Fibroblast of peridontal ligament (primary cell): ENCODE measurements around the gene CNTLN.
A peak's percentile ranks its signal among the peaks of the same experiment; 100 is the strongest.
"Not testable (repeated sequence)": the region's sequence is repeated elsewhere in the genome, so short reads cannot be mapped to it uniquely, and the experiment has no call there.

ENCODE experiments used
- DNase-seq: peaks from one replicate; pipeline ENCODE4 v3.0.0-alpha.2; 2010; ENCODE audit errors: extremely low read depth

CNTLN gene

DNA sequence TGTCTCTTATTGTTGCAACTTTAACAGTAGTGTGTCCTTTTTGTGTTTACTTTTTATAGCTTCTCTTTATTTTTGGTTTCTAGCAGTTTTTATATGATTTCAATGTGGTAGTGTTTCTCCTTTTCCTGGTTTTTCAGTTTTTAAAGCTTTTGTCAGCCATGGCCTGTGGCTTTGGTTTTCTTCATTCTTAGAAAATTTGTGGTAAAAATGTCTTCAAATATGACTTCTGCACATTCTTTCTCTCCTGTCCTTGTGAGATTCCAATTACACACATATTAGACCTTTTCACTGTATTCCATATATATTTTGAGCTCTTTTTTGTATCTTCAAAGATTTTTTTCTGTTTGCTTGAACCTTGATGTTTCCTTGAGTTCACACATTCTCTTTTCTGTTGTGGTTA lies 180.5 kb downstream of the CNTLN start:
- peak; percentile 24 for DNase-seq

DNA sequence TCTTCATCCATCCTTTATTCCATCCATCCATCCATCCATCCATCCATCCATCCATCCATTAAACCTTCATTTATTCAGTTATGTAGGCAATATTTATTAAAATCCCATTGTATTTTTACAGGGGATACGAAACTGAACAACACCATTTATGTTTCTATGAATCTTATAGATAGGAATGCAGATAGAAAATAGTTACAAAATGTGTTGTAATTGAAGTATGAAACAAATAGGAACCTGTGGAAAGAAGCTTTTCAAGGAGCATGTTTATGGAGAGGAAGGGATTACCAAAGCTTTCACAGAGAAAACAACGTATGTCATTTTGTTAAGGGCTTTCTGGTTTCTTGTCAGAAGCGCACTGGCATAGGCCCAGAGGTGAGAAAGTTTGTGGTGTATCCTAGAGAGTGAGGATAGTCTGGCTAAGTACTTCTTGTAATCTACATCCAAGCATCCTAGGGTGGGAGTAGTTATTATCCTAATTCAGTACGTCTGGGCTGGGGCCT lies 184.0 kb downstream of the CNTLN start:
- peak; percentile 3 for DNase-seq

DNA sequence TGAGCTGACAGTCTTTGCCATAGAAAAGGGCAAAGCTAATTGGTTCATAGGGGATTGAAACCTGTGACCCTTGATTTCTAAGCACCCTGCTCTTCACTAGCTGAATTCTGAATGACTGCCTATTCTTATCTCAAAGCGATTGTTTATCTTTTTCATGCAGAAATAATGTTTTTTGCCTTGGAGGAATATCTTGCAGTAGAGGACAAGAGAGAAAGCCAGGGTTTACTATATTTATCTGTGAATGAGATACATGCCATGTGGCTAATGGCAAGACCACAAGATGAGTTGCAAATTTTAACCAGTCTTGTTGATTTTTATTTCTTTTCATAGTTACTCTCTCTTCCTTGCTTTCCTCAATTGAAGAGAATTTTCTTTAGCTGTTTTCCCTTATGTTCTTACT lies 185.0 kb downstream of the CNTLN start:
- no peak for DNase-seq

DNA sequence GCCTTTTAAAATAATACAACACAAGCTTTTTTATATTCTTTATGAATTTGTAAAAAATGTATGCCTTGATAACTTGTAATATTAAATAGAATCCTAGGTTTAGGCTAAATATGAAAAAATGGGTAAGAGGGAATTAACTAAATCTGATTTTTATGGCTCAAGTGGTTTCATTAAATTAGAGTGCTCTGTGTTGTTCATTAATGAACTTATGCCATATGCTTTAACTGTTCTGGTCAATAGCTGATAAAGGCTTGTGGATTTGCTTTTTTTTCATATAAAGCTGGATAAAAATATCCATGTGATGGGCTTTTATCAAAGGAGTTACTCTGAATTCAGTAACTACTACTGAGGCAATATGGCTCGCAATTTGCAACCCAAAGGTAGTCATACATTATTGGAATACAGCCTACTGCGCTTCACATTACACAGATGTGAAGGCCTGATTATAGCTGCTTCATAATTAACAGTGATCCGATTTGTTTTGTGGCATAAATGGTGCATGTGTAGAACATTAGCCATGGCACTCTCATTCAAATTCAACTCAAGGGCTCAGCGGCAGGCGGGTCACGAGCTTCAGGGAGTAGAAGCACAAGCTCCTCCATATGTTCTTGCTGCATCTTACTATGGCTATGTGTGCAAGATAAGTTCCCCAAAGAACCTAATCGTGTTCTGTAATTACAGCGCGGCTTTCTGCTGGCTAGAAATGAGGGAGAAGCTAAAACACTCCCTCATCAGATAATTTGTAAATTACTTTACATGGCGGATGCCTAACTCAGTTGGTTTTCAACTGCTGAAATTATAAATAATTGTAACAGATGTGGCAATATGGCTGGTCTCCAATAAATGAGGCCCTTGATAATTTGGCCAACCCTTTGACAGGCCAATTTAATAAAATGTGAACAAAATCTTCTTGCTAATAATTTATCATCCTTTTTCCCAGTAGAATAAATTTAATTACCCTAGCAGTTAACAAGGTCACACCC lies 188.3 kb downstream of the CNTLN start:
- DNase-seq, result no peak

DNA sequence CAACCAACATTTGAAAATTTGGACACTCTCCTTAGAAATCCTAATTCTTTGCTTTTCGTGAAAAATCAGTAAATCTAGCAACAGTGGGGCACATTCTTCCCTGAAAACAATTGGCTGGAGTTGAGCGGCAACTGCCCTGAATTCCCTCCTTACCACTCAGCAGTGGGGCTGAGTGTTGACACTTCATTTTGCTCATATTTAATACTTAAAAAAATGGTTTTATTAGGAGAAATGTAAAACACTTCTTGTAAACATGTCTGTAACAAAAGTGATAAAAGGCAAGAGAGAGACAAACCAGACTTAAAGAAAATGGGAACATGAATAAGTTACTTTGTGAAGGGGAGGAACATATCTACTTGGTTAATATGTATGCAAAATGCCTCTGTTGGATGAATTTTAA lies 193.5 kb downstream of the CNTLN start:
- DNase-seq, result no peak

DNA sequence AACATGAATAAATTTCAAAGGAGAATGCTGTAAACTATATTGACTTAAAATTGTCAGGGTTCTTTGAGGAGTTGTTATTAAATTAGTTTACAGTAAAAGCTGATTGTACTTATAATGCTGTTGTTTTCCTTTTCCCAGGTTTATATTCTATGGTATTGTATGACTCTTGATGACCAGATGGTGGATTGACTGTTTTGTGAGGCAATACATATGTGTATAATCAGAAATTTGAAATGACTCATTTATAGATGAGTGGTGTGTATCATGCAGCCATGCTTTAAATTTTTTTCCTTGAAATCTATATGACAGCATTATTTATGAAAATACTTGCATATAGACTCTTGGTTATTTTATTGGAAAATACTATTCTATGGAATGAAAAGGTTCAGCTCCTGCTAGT lies 195.3 kb downstream of the CNTLN start:
- DNase-seq, result peak; percentile 40

DNA sequence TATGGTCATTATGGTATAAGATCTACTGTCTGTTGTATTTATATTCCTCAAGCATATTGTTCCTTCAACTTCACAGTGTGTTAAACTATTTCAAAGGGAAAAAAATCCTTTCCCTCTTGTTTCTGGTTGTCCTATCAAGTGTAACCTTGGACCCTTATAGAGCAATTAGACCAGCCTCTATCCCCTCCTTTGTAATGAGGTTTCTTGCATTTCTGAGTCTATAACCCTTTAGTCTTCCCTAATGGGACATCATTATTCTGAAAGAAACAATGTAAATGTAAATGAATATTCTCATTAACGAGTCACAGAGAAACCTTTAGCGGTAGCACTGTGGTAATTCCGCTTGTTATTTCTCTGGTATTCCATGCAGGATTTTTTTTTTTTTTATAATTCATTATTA lies 197.3 kb downstream of the CNTLN start:
- DNase-seq, result no peak

DNA sequence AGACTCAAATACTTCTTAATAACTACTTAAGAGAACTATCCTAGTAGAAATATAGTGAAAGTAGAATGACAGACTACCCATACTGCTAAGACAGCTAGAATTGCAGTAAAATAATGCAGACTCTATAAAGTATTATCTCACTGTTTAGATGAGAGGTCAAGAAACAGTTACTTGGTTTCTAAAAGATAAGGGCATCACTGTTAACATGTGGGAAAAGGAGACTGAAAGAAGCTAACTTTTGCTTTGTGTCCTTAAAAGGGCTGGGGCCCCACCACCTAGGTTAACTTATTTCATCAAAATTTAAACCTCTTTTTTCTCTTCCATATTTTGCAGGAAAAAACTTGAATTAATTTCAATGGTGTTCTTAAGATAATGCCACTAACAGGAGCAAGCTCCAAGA lies 204.3 kb downstream of the CNTLN start:
- DNase-seq, result no peak

DNA sequence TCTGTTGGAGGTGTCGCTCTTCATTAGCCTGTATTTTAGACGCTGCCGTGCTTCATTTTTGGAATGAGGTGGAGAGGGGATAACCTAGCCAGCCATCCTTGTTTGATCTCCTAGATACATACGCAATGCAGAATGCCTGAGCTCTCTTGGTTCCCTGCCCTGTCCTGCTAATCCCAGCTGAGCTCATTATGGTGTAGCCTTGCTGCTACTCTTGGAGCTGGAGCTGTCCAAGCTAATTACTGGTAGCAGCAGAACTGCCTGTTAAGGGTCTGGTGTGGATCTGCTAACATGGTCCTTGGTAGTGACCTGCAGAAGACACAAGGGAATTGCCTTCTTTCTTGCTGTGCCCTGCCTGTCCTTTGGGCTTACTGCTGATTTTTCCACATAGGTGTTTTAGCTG lies 207.9 kb downstream of the CNTLN start:
- DNase-seq, result no peak

DNA sequence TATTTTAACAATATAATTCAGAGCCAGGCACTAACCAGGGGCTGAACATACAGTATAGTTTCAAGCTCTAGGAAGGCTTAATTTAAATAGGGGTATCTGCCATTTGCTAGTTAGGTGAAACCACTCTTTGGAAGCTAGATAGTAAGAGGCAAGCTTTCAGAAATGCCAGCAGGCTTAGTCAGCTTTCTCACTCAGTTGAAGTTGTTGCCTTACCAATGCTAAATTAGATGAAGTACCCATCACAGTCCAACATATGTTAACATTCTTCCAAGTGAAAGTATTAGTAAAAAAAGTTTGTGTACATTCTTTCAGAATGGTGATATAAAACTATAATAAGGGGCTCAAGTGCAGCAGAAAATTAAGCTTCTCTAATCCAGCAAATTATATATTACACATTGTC lies 215.0 kb downstream of the CNTLN start:
- DNase-seq, result peak; percentile 76

DNA sequence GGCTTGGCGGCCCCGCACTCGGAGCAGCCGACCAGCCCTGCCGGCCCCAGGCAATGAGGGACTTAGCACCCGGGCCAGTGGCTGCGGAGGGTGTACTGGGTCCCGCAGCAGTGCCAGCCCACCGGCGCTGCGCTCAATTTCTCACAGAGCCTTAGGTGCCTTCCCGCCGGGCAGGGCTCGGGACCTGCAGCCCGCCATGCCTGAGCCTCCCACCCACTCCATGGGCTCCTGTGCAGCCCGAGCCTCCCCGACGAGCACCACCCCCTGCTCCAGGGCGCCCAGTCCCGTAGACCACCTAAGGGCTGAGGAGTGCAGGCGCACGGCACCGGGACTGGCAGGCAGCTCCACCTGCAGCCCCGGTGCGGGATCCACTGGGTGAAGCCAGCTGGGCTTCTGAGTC lies 219.2 kb downstream of the CNTLN start:
- DNase-seq, result not testable (repeated sequence)

DNA sequence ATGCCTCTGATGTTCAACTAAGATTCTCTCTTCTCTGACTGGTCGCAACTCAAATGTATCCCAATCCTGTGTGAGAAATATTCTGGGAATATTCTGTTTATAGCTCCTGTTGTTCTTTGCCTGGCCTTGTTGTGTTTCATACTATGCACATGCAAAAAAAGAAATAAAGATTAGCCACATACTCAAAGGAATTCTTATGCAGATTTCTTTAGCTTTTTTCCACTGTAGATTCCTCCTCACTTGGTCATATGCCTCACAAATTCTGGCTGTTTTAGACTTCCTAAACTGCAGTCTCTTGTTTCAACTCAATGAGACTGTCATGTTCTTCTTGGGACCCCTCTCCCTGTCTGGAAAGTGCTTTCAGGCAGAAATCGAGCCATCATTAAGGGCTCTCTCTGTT lies 226.5 kb downstream of the CNTLN start:
- DNase-seq, result no peak

DNA sequence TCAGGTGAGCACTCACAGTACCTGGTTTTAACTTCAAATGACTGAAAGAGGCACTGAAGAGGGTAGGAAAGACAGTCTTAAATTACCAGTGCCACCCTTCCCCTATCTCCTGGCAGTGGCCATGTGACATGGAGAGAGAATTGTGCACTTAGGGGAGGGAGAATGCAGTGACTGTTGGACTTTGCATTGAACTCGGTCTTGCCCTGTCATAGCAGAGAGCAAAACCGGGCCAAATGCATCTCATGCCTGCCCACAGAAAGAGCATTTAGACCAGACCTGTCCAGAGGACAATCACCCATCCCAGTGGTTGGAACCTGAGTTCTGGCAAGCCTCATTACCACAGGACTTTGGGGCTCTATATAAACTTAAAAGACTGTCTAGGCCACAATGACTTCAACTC lies 232.2 kb downstream of the CNTLN start:
- DNase-seq, result no peak

DNA sequence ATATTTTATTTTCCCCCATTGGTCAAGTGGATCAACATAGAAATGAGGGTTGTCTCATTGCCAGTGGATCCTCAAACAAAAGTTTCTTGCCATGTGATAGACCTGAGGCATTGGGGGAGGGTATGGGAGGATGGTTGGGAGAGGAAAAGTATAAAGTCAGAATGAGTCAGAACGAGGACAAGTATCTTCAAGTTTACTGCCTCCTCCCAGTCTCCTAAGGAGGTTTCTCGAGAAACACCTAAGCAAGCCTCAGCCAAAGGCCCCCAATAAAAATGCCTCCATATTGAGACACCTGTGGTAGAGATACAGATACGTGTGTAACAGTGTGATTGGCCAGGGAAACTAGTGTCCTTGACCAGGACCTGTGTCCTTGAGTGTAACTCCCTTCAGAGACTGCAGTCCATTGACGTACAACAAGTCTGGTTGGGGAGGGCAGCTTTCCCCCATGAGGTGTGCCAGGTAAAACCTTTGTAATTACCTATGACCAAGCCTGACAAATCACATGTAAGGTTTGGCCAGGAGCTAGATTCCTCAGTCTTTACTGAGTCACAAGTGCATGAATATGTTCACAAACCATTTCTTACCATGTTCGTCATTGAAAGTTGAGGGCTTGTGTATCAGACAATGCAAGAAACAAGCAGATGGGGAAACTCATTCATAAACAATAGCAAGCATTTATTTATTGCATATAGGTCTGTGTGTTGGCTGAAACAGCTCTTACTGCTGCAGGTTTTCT lies 245.5 kb downstream of the CNTLN start:
- DNase-seq, result no peak

DNA sequence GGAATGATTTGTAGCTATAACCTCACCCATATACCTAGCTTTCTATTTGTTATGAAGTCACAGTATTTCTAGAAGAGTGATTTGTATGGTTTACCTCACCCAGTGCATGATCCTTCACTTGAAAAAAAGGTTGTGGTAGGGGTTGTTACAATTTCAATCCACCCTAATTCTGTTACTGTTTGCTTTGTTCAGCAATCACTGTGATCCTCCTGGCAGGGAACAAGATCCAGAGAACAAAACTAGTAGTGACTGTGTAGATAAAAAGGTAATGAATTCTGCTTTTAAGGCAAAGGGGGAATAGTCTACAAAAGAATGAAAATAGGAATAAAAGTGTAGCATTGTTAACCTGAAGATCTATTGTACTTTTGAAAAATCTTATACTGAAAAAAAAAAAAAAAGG lies 252.7 kb downstream of the CNTLN start:
- no peak for DNase-seq

DNA sequence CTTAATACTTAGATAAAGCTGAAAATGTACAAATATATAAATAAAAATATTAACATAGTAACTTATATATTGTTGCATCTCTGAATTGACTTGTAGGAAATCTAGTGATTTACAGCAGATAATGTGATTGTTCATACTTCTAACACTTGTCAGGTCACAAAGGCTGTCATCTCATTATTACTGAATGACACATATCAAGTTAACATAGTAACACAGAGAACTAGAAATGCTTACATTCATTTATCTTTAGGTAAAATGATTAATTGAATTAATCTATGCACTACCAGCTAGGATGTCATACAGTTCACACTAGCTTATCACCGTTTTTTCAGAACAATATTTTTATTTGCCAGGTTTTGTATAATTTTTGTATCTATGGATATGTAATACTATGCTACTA lies 254.2 kb downstream of the CNTLN start:
- no peak for DNase-seq

DNA sequence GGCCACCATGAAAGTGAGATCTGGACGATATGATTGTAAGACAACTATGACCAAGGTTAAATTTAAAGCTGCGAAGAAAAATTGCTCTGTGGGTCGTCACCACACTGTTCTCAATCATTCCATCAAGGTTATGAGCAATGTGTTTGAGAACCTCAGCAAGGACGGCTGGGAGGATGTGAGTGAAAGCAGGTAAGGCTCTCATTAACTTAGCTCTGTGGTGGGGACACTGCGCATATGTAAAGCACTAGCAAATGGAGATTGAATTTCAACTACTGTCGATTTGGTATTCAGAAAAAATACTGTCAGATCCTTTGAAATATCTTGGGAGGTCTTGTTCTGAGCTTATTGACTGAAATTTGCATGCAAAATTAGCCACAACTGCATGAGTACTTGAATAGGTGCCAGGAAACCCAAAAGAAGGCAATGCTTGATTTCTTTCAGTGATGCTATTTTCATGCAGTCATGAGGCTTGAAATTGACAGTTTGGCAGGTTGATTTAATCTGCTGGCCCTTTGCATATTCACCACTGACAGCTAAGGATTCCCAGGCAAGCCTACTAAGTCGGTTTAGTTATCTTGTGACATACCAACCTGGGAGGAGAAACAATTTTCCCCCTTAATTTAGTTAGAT lies 260.2 kb downstream of the CNTLN start:
- DNase-seq, result no peak

DNA sequence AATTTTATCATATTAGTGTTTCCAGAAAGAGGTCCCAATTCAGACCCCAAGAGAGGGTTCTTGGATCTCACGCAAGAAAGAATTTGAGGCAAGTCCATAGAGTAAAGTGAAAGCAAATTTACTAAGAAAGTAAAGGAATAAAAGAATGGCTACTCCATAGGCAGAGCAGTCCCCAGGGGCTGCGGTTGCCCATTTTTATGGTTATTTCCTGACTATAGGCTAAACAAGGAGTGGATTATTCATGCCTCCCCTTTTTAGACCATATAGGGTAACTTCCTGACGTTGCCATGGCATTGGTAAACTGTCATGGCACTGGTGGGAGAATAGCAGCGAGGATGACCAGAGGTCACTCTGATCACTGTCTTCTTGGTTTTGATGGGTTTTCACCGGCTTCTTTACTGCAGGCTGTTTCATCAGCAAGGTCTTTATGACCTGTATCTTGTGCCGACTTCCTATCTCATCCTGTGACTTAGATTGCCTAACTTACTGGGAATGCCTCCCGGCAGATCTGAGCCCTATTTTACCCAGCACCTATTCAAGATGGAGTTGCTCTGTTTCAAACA lies 262.4 kb downstream of the CNTLN start:
- not testable (repeated sequence) for DNase-seq

DNA sequence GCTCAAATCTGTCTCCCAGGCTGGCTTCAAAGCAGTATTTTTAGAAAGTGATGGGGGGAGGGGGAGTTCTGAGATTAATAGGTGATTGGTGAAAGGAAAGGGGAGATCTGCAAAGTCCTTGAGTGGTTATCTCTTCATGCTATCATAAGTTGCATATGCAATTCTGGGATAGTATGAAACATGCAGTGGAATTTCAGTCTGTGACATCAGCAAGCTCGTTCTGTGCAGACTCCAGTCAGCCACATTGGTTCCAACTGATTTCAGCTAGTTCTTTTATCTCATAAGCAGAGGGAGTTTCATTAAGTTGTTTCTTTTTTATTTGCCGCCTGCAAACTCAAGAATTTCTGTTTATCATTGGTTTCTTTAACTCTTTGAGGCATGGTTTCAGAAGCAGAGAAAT lies 263.5 kb downstream of the CNTLN start:
- DNase-seq, result peak; percentile 51

DNA sequence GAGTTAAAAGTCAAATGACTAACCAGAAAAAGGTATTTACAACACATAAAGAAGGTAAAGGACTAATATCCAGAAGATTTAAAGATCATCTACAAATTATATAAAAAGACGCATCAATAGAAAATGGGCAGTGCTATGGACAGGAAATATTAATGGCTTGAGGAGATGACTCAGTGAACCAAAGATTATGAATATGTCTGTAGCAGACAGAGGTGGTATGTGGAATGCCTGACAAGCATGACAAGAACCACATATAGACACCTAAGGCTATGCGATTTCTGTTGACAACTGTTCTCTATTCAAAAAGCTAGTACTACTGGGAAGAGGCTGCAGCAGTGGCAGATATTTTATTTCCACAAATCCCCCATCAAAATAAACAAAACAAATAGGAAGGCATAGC lies 267.0 kb downstream of the CNTLN start:
- DNase-seq, result no peak

DNA sequence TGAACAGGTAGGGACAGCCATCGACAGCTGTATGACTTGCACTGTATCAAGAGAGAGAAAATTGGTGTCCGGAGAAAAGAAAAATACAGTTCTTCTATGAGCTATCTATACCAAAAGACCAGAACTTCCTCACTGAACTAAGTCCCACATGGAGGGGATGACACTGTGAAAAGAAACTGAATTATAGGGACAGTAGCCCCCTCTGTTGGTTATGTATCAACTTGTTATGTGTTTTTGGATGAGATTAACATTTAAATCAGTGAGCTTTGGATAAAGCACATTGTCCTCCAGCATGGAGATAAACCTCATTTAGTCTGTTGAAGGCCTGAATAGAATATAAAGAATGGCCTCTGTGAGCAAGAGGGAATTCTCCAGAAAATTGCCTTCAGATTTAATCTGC lies 267.5 kb downstream of the CNTLN start:
- DNase-seq, result peak; percentile 47

DNA sequence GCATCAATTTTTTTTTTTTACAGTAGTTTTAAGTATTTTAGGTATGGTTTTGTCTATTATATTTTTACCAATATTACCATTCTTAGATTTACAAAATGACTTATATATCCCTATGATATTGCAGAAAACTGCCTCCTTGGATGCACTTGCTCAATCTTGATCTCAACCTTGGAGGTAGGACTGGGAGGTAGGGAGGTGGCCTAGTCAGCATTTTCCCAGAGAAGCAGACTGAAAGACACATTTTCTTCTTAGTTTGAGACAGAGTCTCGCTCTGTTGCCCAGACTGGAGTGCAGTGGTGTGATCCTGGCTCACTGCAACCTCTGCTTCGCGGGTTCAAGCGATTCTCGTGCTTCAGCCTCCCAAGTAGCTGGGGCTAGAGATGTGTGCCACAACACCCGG lies 268.7 kb downstream of the CNTLN start:
- no peak for DNase-seq
